ENCODE measurements around the gene EML1. TPM values are rescaled to one million over a fixed set of nuclear protein-coding genes. Genes with fewer than 3 reads are reported as not detected.

EML1 gene
- total RNA-seq, 1 donor from 2014 or later, result 29.9 TPM

- DNase-seq (ENCODE audit: low spot score), result no peak
- intact Hi-C loops (cut with DNase I), result no loop called here
Observed at GRCh38 chr14:99852578-99852977, 59.4 kb downstream of the EML1 start.

- intact Hi-C loops (cut with DNase I), result no loop called here
- DNase-seq (ENCODE audit: low spot score), result no peak
Observed at GRCh38 chr14:99853206-99853605, 60.0 kb downstream of the EML1 start.

- intact Hi-C loops (cut with DNase I), result no loop called here
- no peak for DNase-seq (ENCODE audit: low spot score)
Observed at GRCh38 chr14:99854831-99855230, 61.6 kb downstream of the EML1 start.

GRCh38 chr14:99855271-99855670 is 62.1 kb downstream of the EML1 start:
- no peak for DNase-seq (ENCODE audit: low spot score)
- intact Hi-C loops (cut with DNase I), result no loop called here

- intact Hi-C loops (cut with DNase I), result no loop called here
- no peak for DNase-seq (ENCODE audit: low spot score)
Observed at GRCh38 chr14:99857551-99857950, 64.3 kb downstream of the EML1 start.

- DNase-seq (ENCODE audit: low spot score), result no peak
- intact Hi-C loops (cut with DNase I), result no loop called here
Observed at GRCh38 chr14:99860219-99860618, 67.0 kb downstream of the EML1 start.

- DNase-seq (ENCODE audit: low spot score), result no peak
- intact Hi-C loops (cut with DNase I), result no loop called here
Observed at GRCh38 chr14:99862136-99862535, 68.9 kb downstream of the EML1 start.

- intact Hi-C loops (cut with DNase I), result no loop called here
- DNase-seq (ENCODE audit: low spot score), result no peak
Observed at GRCh38 chr14:99863059-99863458, 69.8 kb downstream of the EML1 start.

GRCh38 chr14:99865408-99865807 is 72.2 kb downstream of the EML1 start:
- intact Hi-C loops (cut with DNase I), result no loop called here
- no peak for DNase-seq (ENCODE audit: low spot score)

- intact Hi-C loops (cut with DNase I), result no loop called here
- DNase-seq (ENCODE audit: low spot score), result no peak
Observed at GRCh38 chr14:99870617-99871016, 77.4 kb downstream of the EML1 start.

GRCh38 chr14:99871771-99872170 is 78.6 kb downstream of the EML1 start:
- intact Hi-C loops (cut with DNase I), result no loop called here
- DNase-seq (ENCODE audit: low spot score), result no peak

- DNase-seq (ENCODE audit: low spot score), result no peak
- intact Hi-C loops (cut with DNase I), result no loop called here
Observed at GRCh38 chr14:99872786-99873440, 79.7 kb downstream of the EML1 start.

- intact Hi-C loops (cut with DNase I), result no loop called here
- no peak for DNase-seq (ENCODE audit: low spot score)
Observed at GRCh38 chr14:99873653-99874052, 80.4 kb downstream of the EML1 start.

GRCh38 chr14:99874306-99874705 is 81.1 kb downstream of the EML1 start:
- intact Hi-C loops (cut with DNase I), result no loop called here
- DNase-seq (ENCODE audit: low spot score), result no peak

- intact Hi-C loops (cut with DNase I), result no loop called here
Observed at GRCh38 chr14:99875421-99875820, 82.2 kb downstream of the EML1 start.

GRCh38 chr14:99875836-99876235 is 82.6 kb downstream of the EML1 start:
- intact Hi-C loops (cut with DNase I), result no loop called here
- no peak for DNase-seq (ENCODE audit: low spot score)

More at GRCh38 chr14:99875421-99875820, 82.2 kb downstream of the EML1 start:
- no peak for DNase-seq (ENCODE audit: low spot score)

GRCh38 chr14:99876406-99876805 is 83.2 kb downstream of the EML1 start:
- no peak for DNase-seq (ENCODE audit: low spot score)
- intact Hi-C loops (cut with DNase I), result no loop called here

GRCh38 chr14:99878563-99878962 is 85.3 kb downstream of the EML1 start:
- no peak for DNase-seq (ENCODE audit: low spot score)
- intact Hi-C loops (cut with DNase I), result no loop called here

GRCh38 chr14:99879401-99880295 is 86.4 kb downstream of the EML1 start:
- DNase-seq (ENCODE audit: low spot score), result no peak
- intact Hi-C loops (cut with DNase I), result loop anchor here (5.0 kb wide), 1 partner anchor 87 kb away; the partner anchor contains the start of gene EML1

- intact Hi-C loops (cut with DNase I), result loop anchor here (5.0 kb wide), 1 partner anchor 89 kb away; the partner anchor contains the start of gene EML1
- no peak for DNase-seq (ENCODE audit: low spot score)
Observed at GRCh38 chr14:99880651-99881420, 87.6 kb downstream of the EML1 start.
